GM19025 (cell line): ENCODE measurements around the gene IER5.
A peak's percentile ranks its signal among the peaks of the same experiment; 100 is the strongest.

ENCODE experiments used
- ATAC-seq: cut with Tn5 transposase; IDR thresholded peaks from one replicate; pipeline ENCODE4 v1.9.1; 2021; ENCODE audit warnings: mild to moderate bottlenecking, low read depth, moderate library complexity; ENCODE audit not compliant: unreplicated experiment

Gene IER5

GRCh38 chr1:181075766-181076350, 12.6 kb upstream of the IER5 start:
- ATAC-seq, result no peak

- ATAC-seq, result no peak
Measured at GRCh38 chr1:181076852-181077251, 11.6 kb upstream of the IER5 start.

GRCh38 chr1:181077576-181078242, 10.8 kb upstream of the IER5 start:
- no peak for ATAC-seq

GRCh38 chr1:181079382-181079781, 9.1 kb upstream of the IER5 start:
- ATAC-seq, result no peak

- no peak for ATAC-seq
Measured at GRCh38 chr1:181079920-181080319, 8.6 kb upstream of the IER5 start.

GRCh38 chr1:181080556-181080955, 7.9 kb upstream of the IER5 start:
- ATAC-seq, result no peak

- ATAC-seq, result no peak
Measured at GRCh38 chr1:181081395-181081794, 7.1 kb upstream of the IER5 start.

- no peak for ATAC-seq
Measured at GRCh38 chr1:181083842-181084605, 4.5 kb upstream of the IER5 start.

- ATAC-seq, result no peak
Measured at GRCh38 chr1:181084606-181084969, 3.9 kb upstream of the IER5 start.

GRCh38 chr1:181086091-181086490, 2.4 kb upstream of the IER5 start:
- ATAC-seq, result no peak

- no peak for ATAC-seq
Measured at GRCh38 chr1:181086926-181087325, 1.6 kb upstream of the IER5 start.

GRCh38 chr1:181087400-181087901, 1.0 kb upstream of the IER5 start:
- ATAC-seq, result no peak

- peak; percentile 0 for ATAC-seq
Measured at GRCh38 chr1:181089017-181089675, 646 bp downstream of the IER5 start.

- ATAC-seq, result peak; percentile 29
Measured at GRCh38 chr1:181089676-181090544, 1.4 kb downstream of the IER5 start.

GRCh38 chr1:181090641-181091126, 2.2 kb downstream of the IER5 start:
- ATAC-seq, result no peak

GRCh38 chr1:181091309-181092040, 3.0 kb downstream of the IER5 start:
- no peak for ATAC-seq

- ATAC-seq, result no peak
Measured at GRCh38 chr1:181092056-181092455, 3.6 kb downstream of the IER5 start.

GRCh38 chr1:181092883-181093458, 4.5 kb downstream of the IER5 start:
- no peak for ATAC-seq
